Liver (tissue), 9 donors: ENCODE measurements around the gene EFNA3. TPM values are rescaled to one million over a fixed set of nuclear protein-coding genes. Genes with fewer than 3 reads are reported as not detected.

Source experiments
- DNase-seq: peaks from one replicate; pipeline ENCODE4 v3.0.0-alpha.2; 2017; ENCODE audit warnings: low spot score
- H3K27ac ChIP-seq, 2 donors: one replicate each; pipeline ENCODE4 v1.7.0; 2013; ENCODE audit warnings: inconsistent platforms in 2 of 2, low read length in 2 of 2, control low read depth in 1 of 2, low read depth in 1 of 2, mild to moderate bottlenecking in 1 of 2
- H3K27me3 ChIP-seq, 4 donors: one replicate each; pipeline versions ENCODE4 v1.6.1 to v1.7.0; 2013; ENCODE audit warnings: low read length in 3 of 4, inconsistent platforms in 1 of 4, mild to moderate bottlenecking in 1 of 4, moderate library complexity in 1 of 4; ENCODE audit not compliant: control insufficient read depth in 4 of 4, insufficient read depth in 4 of 4
- H3K36me3 ChIP-seq, 4 donors: one replicate each; pipeline versions ENCODE4 v1.6.1 to v1.7.0; 2013; ENCODE audit warnings: low read length in 3 of 4, mild to moderate bottlenecking in 3 of 4, low read depth in 1 of 4, moderate library complexity in 1 of 4; ENCODE audit not compliant: control insufficient read depth in 4 of 4, insufficient read depth in 3 of 4
- H3K4me1 ChIP-seq, 4 donors: one replicate each; pipeline versions ENCODE4 v1.6.1 to v1.7.0; 2013; ENCODE audit warnings: low read length in 3 of 4, mild to moderate bottlenecking in 3 of 4, moderate library complexity in 1 of 4; ENCODE audit not compliant: control insufficient read depth in 4 of 4, insufficient read depth in 4 of 4
- H3K4me3 ChIP-seq, 3 donors: one replicate each; pipeline versions ENCODE4 v1.6.1 to v1.7.0; 2013; ENCODE audit warnings: low read length in 3 of 3, control low read depth in 1 of 3, low read depth in 1 of 3, mild to moderate bottlenecking in 1 of 3
- H3K9ac ChIP-seq, 2 donors: one replicate each; pipeline ENCODE4 v1.7.0; 2013; ENCODE audit warnings: low read length in 2 of 2, mild to moderate bottlenecking in 2 of 2, moderate library complexity in 2 of 2, control low read depth in 1 of 2, low read depth in 1 of 2
- H3K9me3 ChIP-seq, 4 donors: one replicate each; pipeline versions ENCODE4 v1.6.1 to v1.7.0; 2013; ENCODE audit warnings: low read length in 3 of 4; ENCODE audit not compliant: control insufficient read depth in 4 of 4
- CTCF ChIP-seq: fragments of 150-350 bp; IDR thresholded peaks from 2 replicates; pipeline ENCODE4 v1.5.1; 2017; ENCODE audit warnings: improper control_type of control experiment, low read depth, low read length; ENCODE audit not compliant: missing input control
- EGR1 ChIP-seq, 2 donors: IDR thresholded peaks; 2 replicates each; pipeline ENCODE4 v1.6.1; 2016 to 2018; ENCODE audit warnings: antibody characterized with exemption in 2 of 2, low read depth in 2 of 2
- FOXA1 ChIP-seq: IDR thresholded peaks from 2 replicates; pipeline ENCODE4 v1.6.1; 2016; ENCODE audit warnings: antibody characterized with exemption
- FOXA2 ChIP-seq: IDR thresholded peaks from 2 replicates; pipeline ENCODE4 v1.6.1; 2016; ENCODE audit warnings: antibody characterized with exemption
- GABPA ChIP-seq, 2 donors: IDR thresholded peaks in 1 of 2; conservative IDR thresholded peaks in 1 of 2; 2 replicates each; pipeline ENCODE4 v1.6.1; 2016; ENCODE audit warnings: antibody characterized with exemption in 2 of 2, mild to moderate bottlenecking in 1 of 2, moderate library complexity in 1 of 2
- HNF4A ChIP-seq, 2 donors: conservative IDR thresholded peaks; 2 replicates each; pipeline ENCODE4 v1.6.1; 2016; ENCODE audit warnings: antibody characterized with exemption in 2 of 2, mild to moderate bottlenecking in 2 of 2
- HNF4G ChIP-seq: IDR thresholded peaks from 2 replicates; pipeline ENCODE4 v1.6.1; 2016; ENCODE audit warnings: antibody characterized with exemption
- MAX ChIP-seq: IDR thresholded peaks from 2 replicates; pipeline ENCODE4 v1.6.1; 2016; ENCODE audit warnings: antibody characterized with exemption
- NR2F2 ChIP-seq: IDR thresholded peaks from 2 replicates; pipeline ENCODE4 v1.6.1; 2016; ENCODE audit warnings: antibody characterized with exemption
- RXRA ChIP-seq, 2 donors: IDR thresholded peaks; 2 replicates each; pipeline ENCODE4 v1.6.1; 2017 to 2018; ENCODE audit warnings: antibody characterized with exemption in 2 of 2, mild to moderate bottlenecking in 1 of 2
- YY1 ChIP-seq: IDR thresholded peaks from 2 replicates; pipeline ENCODE4 v1.6.1; 2016; ENCODE audit warnings: antibody characterized with exemption, mild to moderate bottlenecking
- WGBS: extraction: QIAGEN DNeasy Blood & Tissue Kit; methylation state at CpG from one replicate; pipeline ENCODE4 v1.1.7; 2013; 5-methylcytosine and 5-hydroxymethylcytosine counted together
- polyA plus RNA-seq, 2 donors: library from polyadenylated mRNA; stranded (reverse) in 1 of 2; unstranded in 1 of 2; fragments of 200-250 nt in 1 of 2; fragments of >200 nt in 1 of 2; fragmentation: Nextera tagmentation in 1 of 2; extraction: Ambion mirVana in 1 of 2; gene quantifications; one replicate each; pipeline versions ENCODE4 v1.2.1 to v1.2.3, GENCODE V29; 2013 to 2015
- total RNA-seq, 2 donors: library from RNA; depleted of rRNA; stranded (reverse); fragments of >200 nt; gene quantifications; one replicate each; pipeline ENCODE4 v1.2.3, GENCODE V29; 2014
- TF ChIP-seq, protein P1 (sequence below): IDR thresholded peaks from 2 replicates; pipeline ENCODE4 v1.6.1; 2016; ENCODE audit warnings: antibody characterized with exemption, mild to moderate bottlenecking
- TF ChIP-seq, protein P2 (sequence below): IDR thresholded peaks from 2 replicates; pipeline ENCODE4 v1.6.1; 2016; ENCODE audit warnings: antibody characterized with exemption
- TF ChIP-seq, protein P3 (sequence below): IDR thresholded peaks from 2 replicates; pipeline ENCODE4 v1.6.1; 2016; ENCODE audit warnings: antibody characterized with exemption
- donor health status: healthy.
- donor health status: healthy.
- donor health status: healthy.
- donor health status: healthy.
- donor health status: healthy.

EFNA3 gene, protein sequence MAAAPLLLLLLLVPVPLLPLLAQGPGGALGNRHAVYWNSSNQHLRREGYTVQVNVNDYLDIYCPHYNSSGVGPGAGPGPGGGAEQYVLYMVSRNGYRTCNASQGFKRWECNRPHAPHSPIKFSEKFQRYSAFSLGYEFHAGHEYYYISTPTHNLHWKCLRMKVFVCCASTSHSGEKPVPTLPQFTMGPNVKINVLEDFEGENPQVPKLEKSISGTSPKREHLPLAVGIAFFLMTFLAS
- total RNA-seq (under 1 TPM; 0.47 to 0.75 TPM), polyA plus RNA-seq (1 to 10 TPM; 1.4 to 3.7 TPM)

DNA sequence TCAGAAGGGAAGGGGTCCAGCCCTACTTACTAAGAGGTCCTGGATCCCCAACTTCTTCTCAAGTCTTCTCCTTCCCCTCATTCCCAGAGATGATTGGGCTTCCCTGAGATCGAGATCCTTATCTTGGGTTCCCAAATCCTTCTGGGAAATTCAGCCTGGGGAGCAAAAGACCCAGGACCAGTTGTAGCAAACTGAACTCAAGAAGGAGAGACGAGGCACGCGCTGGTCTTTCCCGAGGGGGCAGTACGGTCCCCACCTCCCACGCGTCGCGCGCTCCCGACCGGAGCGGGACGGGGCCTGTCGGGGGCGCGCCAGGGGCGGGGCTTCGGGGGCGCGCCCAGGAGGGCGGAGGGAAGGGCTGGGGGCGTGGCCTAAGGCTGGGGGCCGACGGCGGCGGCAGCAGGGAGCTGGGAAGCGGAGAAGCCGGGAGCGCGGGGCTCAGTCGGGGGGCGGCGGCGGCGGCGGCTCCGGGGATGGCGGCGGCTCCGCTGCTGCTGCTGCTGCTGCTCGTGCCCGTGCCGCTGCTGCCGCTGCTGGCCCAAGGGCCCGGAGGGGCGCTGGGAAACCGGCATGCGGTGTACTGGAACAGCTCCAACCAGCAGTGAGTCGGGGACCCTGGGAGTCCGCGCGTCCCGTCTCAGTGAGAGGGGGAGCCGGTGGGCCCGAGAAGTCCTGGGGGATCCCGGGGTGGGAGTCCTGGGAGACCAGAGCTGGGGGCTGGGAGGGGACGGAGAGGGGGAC lies at the start of gene EFNA3:
TSS of gene EFNA3 (plus strand) at position 369 of the 741 bp plus-strand sequence. CDS start at position 474, 105 bp downstream.
- H3K4me3 ChIP-seq = peak within 1 kb of the TSS in 1 of 3 donors; percentile 40
- no peak within 1 kb of the TSS for H3K27ac ChIP-seq
- peaks cover 0 to 18% (median 8%) of the 10 kb centered on the region in 4 donors for H3K27me3 ChIP-seq
- no peaks in the 10 kb centered on the region for H3K9me3 ChIP-seq
- H3K36me3 ChIP-seq = no peaks in the 10 kb centered on the region
- no peak within 1 kb of the TSS for H3K9ac ChIP-seq
- TF ChIP-seq GABPA (IDR thresholded peaks at IDR 0.05 in 1 of 2, conservative IDR thresholded peaks at IDR 0.05 in 1 of 2) (no peak), NR2F2 (no peak), MAX (no peak), RXRA (IDR thresholded peaks at IDR 0.05) (no peak), HNF4A (conservative IDR thresholded peaks at IDR 0.05) (no peak), YY1 (no peak), FOXA1 (no peak), FOXA2 (no peak), HNF4G (no peak), EGR1 (IDR thresholded peaks at IDR 0.05; ENCODE audit: low read depth in 2 of 2) (no peak), CTCF (no peak)
- TF ChIP-seq, protein P1, sequence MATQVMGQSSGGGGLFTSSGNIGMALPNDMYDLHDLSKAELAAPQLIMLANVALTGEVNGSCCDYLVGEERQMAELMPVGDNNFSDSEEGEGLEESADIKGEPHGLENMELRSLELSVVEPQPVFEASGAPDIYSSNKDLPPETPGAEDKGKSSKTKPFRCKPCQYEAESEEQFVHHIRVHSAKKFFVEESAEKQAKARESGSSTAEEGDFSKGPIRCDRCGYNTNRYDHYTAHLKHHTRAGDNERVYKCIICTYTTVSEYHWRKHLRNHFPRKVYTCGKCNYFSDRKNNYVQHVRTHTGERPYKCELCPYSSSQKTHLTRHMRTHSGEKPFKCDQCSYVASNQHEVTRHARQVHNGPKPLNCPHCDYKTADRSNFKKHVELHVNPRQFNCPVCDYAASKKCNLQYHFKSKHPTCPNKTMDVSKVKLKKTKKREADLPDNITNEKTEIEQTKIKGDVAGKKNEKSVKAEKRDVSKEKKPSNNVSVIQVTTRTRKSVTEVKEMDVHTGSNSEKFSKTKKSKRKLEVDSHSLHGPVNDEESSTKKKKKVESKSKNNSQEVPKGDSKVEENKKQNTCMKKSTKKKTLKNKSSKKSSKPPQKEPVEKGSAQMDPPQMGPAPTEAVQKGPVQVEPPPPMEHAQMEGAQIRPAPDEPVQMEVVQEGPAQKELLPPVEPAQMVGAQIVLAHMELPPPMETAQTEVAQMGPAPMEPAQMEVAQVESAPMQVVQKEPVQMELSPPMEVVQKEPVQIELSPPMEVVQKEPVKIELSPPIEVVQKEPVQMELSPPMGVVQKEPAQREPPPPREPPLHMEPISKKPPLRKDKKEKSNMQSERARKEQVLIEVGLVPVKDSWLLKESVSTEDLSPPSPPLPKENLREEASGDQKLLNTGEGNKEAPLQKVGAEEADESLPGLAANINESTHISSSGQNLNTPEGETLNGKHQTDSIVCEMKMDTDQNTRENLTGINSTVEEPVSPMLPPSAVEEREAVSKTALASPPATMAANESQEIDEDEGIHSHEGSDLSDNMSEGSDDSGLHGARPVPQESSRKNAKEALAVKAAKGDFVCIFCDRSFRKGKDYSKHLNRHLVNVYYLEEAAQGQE = no peak
- TF ChIP-seq, protein P2, sequence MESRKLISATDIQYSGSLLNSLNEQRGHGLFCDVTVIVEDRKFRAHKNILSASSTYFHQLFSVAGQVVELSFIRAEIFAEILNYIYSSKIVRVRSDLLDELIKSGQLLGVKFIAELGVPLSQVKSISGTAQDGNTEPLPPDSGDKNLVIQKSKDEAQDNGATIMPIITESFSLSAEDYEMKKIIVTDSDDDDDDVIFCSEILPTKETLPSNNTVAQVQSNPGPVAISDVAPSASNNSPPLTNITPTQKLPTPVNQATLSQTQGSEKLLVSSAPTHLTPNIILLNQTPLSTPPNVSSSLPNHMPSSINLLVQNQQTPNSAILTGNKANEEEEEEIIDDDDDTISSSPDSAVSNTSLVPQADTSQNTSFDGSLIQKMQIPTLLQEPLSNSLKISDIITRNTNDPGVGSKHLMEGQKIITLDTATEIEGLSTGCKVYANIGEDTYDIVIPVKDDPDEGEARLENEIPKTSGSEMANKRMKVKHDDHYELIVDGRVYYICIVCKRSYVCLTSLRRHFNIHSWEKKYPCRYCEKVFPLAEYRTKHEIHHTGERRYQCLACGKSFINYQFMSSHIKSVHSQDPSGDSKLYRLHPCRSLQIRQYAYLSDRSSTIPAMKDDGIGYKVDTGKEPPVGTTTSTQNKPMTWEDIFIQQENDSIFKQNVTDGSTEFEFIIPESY = no peak
- TF ChIP-seq, protein P3, sequence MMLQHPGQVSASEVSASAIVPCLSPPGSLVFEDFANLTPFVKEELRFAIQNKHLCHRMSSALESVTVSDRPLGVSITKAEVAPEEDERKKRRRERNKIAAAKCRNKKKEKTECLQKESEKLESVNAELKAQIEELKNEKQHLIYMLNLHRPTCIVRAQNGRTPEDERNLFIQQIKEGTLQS = no peak
- H3K4me1 ChIP-seq = peaks cover 16 to 39% (median 33%) of the 10 kb centered on the region in 4 donors
- DNase-seq = peak; percentile 75
- 2% methylated on average over 59 of the region's 59 CpGs for WGBS
